Muscle layer of colon (tissue), 2 donors: ENCODE data around the gene CD58.

ENCODE experiments used
- H3K27ac ChIP-seq: one replicate; pipeline ENCODE4 v1.7.0; 2013; ENCODE audit warnings: low read depth, mild to moderate bottlenecking, low read length, moderate library complexity
- H3K27me3 ChIP-seq, 2 donors: one replicate each; pipeline ENCODE4 v1.7.0; 2013; ENCODE audit warnings: low read length in 2 of 2, mild to moderate bottlenecking in 2 of 2; ENCODE audit not compliant: insufficient read depth in 2 of 2, control insufficient read depth in 1 of 2
- H3K36me3 ChIP-seq: one replicate; pipeline ENCODE4 v1.7.0; 2013; ENCODE audit warnings: mild to moderate bottlenecking, low read length; ENCODE audit not compliant: insufficient read depth
- H3K4me1 ChIP-seq: one replicate; pipeline ENCODE4 v1.7.0; 2013; ENCODE audit warnings: mild to moderate bottlenecking, low read length; ENCODE audit not compliant: insufficient read depth
- H3K4me3 ChIP-seq, 2 donors: one replicate each; pipeline ENCODE4 v1.7.0; 2013; ENCODE audit warnings: low read length in 2 of 2, low read depth in 1 of 2, mild to moderate bottlenecking in 1 of 2, moderate library complexity in 1 of 2
- H3K9ac ChIP-seq: one replicate; pipeline ENCODE4 v1.7.0; 2013; ENCODE audit warnings: low read length
- H3K9me3 ChIP-seq: one replicate; pipeline ENCODE4 v1.7.0; 2013; ENCODE audit warnings: mild to moderate bottlenecking, low read length
- donor health status: abdominal sarcoma.
- donor health status: Adenocarcinoma of cecum.

Gene CD58

DNA sequence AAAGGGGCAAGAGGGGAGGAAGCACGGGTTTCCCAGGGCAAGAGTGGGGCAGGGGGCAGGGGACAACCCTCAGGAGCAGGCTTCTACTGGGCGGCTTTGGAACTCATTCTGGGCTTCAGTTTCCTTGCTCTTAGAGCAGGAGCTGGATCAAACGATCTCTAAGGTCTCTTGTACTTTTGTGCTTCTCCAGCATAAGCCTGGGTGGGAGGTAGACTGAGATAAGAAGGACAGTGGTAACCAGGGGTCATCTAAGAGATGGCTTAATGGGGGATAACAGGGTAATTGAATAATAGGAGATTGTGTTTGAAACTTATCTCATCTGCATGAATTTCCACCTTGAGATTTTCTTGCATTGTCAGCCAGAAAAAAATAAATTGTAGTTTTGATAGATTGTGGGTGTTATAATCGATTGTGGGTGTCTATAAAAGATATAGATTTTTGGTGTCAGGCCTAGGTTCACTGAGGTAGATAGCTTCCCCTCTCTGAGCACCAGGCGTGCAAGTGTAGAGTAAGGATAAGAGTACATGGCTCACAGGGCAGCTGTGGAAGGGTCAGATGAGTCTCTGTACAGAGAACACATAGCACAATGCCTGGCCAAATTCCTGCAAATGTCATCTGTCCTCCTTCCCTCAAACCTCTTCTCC lies 68.0 kb downstream of the CD58 start:
- Histone ChIP-seq H3K9me3 (no peaks in the 10 kb centered on the region), H3K9ac (no peak overlapping the region), H3K4me3 (no peak overlapping the region), H3K27me3 (no peaks in the 10 kb centered on the region), H3K36me3 (no peaks in the 10 kb centered on the region), H3K4me1 (peaks cover 5% of the 10 kb centered on the region), H3K27ac (no peak overlapping the region)

DNA sequence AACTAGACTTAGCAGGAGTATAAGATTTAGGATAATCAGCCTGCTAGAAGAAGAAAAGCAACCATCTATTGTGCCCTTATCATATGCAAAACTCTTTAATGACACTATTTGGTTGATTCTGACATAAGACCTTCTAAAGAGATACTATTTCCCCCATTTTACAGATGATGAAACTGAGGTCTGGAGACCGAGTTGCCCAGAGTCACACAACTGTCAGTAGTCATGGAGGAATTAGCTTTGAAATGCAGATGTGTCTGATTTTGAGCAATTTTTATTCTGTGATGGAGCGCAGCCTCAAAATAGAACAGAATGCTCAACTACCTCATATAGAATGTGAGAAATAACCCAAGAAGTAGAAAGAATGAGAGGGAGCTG lies 69.0 kb downstream of the CD58 start:
- H3K9ac ChIP-seq = no peak overlapping the region
- H3K27ac ChIP-seq = no peak overlapping the region
- no peaks in the 10 kb centered on the region for H3K9me3 ChIP-seq
- no peaks in the 10 kb centered on the region for H3K36me3 ChIP-seq
- H3K27me3 ChIP-seq = no peaks in the 10 kb centered on the region
- no peak overlapping the region for H3K4me3 ChIP-seq
- H3K4me1 ChIP-seq = peaks cover 5% of the 10 kb centered on the region

DNA sequence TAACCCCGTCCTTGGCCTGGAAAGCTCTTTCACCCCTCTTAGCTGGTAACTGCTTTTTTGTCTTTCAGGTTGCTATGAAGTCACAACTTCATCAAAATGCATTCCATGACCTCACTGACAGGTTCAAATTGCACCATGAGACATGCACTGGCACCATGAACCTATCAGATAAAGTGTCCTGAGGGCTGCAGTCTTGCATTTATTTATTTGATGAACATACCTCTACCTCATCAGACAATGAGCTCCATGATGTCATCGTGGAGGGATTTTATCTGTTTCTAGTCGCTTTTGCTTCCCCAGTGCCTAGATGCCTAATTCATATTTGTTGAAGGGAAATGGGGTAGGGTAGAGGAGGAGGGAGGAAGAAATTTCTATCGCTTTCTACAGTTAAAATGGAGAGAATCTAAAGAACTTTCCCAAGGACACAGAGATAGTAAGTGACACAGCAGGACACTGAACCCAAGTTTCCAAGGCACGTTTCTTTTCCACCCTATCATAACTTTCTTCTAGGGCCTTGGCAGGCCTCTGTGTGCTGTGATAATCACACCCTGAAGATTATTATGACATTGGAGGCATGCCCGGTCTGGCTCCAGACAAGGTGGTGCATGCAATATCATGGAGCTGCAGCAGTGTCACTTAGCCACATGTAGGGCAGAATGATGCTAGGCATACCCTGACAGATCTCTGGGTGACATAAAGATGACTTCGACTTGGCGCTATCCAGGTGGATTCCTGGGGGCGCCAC lies 69.5 kb downstream of the CD58 start:
- no peaks in the 10 kb centered on the region for H3K27me3 ChIP-seq
- H3K9me3 ChIP-seq = no peaks in the 10 kb centered on the region
- H3K4me1 ChIP-seq = peaks cover 5% of the 10 kb centered on the region
- H3K27ac ChIP-seq = no peak overlapping the region
- H3K9ac ChIP-seq = no peak overlapping the region
- H3K36me3 ChIP-seq = no peaks in the 10 kb centered on the region
- no peak overlapping the region for H3K4me3 ChIP-seq

DNA sequence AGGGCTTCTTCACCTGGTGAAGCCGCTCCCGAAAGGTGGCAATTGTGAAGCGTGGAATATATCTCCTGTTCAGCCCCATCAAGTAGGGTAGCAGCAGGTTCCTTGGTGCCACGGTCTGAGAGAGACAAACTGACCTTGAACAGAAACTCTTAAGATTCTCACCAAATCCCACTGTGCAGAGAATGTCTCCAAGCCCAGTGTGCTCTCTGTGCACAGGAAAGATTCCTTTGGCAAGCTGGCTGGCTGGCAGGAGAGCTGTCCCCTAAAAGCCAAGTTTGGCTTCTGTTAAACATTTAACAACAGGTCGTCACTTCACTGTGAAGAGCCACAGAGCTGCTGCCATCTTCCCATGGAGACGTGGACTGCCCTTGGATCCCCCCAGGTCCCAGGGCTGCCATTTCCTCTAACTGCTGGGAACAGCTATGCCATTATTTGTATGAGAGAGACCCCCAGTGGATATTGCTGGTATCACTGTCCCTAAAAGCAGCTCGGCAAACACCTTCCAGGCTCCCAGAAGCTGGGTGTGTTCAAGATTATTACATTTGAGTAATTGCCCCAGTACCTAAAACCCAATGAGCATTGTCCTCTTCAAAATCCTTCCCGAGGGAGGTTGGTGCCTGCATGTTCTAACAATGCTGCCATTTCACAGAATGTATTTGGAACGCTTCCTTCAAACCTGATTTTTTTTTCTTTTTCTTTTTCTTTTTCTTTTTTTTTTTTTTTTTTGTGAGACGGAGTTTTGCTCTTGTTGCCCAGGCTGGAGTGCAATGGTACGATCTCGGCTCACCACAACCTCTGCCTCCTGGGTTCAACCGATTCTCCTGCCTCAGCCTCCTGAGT lies 71.8 kb downstream of the CD58 start:
- Histone ChIP-seq H3K4me1 (peaks cover 5% of the 10 kb centered on the region), H3K27me3 (no peaks in the 10 kb centered on the region), H3K27ac (no peak overlapping the region), H3K9ac (no peak overlapping the region), H3K4me3 (no peak overlapping the region), H3K9me3 (no peaks in the 10 kb centered on the region), H3K36me3 (no peaks in the 10 kb centered on the region)

DNA sequence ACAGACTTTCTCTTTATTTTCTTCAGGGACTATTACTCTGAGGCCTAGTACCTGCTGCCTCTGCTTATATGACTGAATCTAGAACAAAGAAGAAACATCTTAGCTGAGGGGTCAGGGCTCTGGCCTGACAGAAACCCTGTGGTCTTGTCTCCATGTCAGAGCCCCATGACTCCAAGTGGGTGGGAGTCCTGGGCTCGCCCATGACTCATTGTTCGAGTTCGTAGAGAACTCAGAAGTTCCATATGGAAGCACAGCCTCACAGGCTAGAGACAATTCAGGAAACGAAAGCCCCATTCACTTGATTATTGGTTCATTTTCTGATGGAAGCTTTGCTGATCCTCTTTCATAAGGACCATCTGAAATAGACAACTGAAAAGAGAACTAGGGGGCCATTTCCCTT lies 73.2 kb downstream of the CD58 start:
- no peaks in the 10 kb centered on the region for H3K9me3 ChIP-seq
- no peaks in the 10 kb centered on the region for H3K36me3 ChIP-seq
- no peaks in the 10 kb centered on the region for H3K27me3 ChIP-seq
- H3K9ac ChIP-seq = no peak overlapping the region
- no peak overlapping the region for H3K4me3 ChIP-seq
- no peak overlapping the region for H3K27ac ChIP-seq
- peaks cover 5% of the 10 kb centered on the region for H3K4me1 ChIP-seq

DNA sequence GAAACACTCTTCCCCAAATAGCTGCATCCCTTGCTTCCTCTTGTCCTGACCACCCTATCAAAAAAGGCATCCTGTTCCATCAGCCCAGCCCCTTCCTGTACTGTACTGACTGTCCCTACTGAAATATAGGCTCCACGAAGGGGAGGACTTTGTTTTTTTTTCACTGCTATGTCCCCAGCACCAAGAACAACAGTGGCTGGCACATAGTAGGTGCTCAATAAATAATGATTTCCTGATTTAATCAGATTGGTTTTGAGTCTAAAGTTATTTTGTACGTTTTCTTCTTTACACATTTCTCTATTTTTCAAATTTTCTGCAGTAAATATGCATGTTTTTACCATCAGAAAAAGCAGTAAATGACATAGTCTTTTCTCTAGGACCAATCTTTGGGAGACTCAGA lies 73.9 kb downstream of the CD58 start:
- Histone ChIP-seq H3K27ac (no peak overlapping the region), H3K9ac (no peak overlapping the region), H3K4me3 (no peak overlapping the region), H3K36me3 (no peaks in the 10 kb centered on the region), H3K4me1 (peaks cover 5% of the 10 kb centered on the region), H3K9me3 (no peaks in the 10 kb centered on the region), H3K27me3 (no peaks in the 10 kb centered on the region)

DNA sequence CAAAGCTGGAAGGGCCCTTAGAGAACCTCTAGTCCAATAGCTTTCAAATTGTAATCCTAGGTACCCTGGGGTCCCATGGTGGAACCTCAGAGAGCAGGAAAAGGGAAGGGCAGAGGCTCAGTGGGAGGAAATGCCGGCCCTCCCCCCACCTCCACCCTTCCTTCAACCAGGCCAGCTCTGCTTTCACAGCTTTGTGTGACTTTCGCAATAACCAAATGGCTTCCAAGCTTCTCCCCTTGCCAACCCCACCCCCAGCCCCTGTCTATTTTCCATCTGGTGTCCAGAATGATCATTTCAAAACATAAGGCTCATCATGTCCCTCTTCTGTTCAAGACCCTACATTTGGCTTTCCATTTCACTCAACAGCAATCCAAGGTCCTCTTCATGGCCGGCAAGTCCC lies 74.4 kb downstream of the CD58 start:
- no peak overlapping the region for H3K27ac ChIP-seq
- no peaks in the 10 kb centered on the region for H3K9me3 ChIP-seq
- H3K9ac ChIP-seq = no peak overlapping the region
- H3K36me3 ChIP-seq = no peaks in the 10 kb centered on the region
- peaks cover 5% of the 10 kb centered on the region for H3K4me1 ChIP-seq
- no peak overlapping the region for H3K4me3 ChIP-seq
- no peaks in the 10 kb centered on the region for H3K27me3 ChIP-seq

DNA sequence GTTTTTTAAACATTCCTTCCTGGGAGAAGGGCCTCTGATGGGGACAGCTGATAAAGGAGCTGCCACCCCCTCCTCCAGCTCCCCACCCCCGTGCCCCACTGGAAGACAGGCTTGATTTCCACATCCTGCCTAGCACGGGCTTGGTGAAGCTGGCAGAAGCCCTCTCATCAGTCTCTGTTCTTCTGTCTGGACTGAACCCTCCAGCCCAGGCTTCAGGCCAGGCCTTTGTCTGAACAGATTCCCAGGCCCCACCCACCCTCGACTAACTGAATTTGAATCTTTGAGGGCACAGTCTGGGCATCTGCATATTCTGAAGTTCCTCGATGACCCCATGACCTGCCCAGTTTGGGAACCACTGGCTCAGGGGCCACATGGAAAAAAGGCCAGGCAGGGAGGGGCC lies 75.3 kb downstream of the CD58 start:
- Histone ChIP-seq H3K4me3 (no peak overlapping the region), H3K4me1 (peaks cover 5% of the 10 kb centered on the region), H3K9me3 (no peaks in the 10 kb centered on the region), H3K9ac (no peak overlapping the region), H3K27me3 (no peaks in the 10 kb centered on the region), H3K36me3 (no peaks in the 10 kb centered on the region), H3K27ac (no peak overlapping the region)

DNA sequence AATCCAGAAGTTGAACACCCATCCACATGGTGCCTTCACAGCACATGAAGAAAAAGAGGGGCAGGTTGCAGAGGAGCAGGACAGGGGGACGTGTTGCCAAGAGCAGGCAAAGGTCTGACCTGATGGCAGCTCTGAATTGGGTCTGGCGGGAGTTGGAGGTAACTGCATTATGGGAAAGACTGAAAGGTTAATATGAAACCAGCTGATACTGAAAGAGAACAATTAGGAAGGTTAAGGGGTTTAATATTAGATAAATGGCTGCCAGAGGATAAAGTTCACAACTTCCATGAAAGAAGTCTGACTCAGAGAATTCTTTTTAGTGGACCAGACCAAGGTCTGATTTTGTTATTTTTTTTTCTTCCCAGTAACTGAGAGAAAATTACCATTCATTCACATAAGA lies 76.1 kb downstream of the CD58 start:
- Histone ChIP-seq H3K9ac (no peak overlapping the region), H3K4me3 (no peak overlapping the region), H3K27me3 (no peaks in the 10 kb centered on the region), H3K4me1 (peaks cover 5% of the 10 kb centered on the region), H3K27ac (no peak overlapping the region), H3K36me3 (no peaks in the 10 kb centered on the region), H3K9me3 (no peaks in the 10 kb centered on the region)

DNA sequence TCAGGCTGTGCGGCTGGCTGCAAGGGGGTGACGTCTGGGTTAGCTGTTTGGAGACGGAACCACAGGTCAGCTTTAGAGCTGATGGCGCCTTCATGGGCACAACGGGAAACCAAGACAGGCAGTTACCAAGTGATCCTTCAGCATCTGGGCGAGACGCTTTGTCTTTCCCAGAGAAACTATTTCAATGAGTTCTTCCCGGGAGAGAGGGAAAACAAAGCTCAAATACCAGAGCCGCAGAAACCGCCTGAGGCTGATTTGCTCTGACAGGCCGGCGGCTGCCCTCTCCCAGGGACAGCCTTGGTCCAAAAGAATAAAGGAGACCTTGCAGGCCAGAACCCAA lies 76.5 kb downstream of the CD58 start:
- no peaks in the 10 kb centered on the region for H3K9me3 ChIP-seq
- no peak overlapping the region for H3K4me3 ChIP-seq
- H3K27me3 ChIP-seq = no peaks in the 10 kb centered on the region
- H3K36me3 ChIP-seq = no peaks in the 10 kb centered on the region
- peaks cover 5% of the 10 kb centered on the region for H3K4me1 ChIP-seq
- H3K27ac ChIP-seq = no peak overlapping the region
- no peak overlapping the region for H3K9ac ChIP-seq

DNA sequence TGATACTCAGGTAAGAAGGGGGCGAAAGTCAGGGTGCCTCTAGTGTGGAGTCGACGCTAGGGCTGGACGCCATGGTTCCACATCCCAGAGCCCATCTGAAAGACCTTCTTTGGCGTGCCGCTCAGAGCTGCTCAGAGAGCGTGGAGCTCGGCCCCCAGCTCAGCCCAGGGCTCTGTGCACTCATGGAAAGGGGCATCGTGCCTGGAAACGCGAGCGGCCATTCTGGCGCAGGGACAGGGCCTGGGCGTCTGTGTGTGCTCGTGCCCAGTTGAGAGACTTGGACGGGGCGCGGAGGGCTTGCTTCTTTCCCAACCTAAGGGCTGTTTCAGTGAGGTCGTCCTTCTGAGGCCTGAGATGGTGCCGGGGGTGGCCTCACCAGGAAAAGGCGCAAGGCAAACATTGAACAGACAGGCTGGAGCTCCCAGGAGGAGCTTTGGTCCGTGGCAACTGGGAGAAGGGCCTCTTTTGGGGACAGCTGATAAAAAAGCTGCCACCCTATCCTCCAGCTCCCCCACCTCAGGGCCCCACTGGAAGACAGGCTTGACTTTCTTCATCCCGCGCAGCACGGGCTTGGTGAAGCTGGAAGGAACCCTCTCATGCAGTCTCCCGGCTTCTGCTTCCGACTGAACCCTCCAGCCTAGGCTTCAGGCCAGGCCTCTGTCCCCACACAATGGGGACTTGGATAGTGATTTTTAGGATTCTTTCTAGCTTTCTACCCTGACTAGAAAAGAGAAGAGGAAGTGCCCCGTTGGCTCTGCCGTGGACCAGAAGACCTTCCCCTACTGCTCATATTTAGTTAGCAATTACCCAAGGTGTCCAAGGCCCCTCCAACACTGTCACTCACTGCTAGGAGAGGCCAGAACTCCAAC lies 77.1 kb downstream of the CD58 start:
- no peak overlapping the region for H3K4me3 ChIP-seq
- H3K4me1 ChIP-seq = peaks cover 1% of the 10 kb centered on the region
- H3K36me3 ChIP-seq = no peaks in the 10 kb centered on the region
- no peak overlapping the region for H3K27ac ChIP-seq
- no peaks in the 10 kb centered on the region for H3K9me3 ChIP-seq
- H3K27me3 ChIP-seq = no peaks in the 10 kb centered on the region
- H3K9ac ChIP-seq = no peak overlapping the region
